A673 (cell line): Measurements from ENCODE around the gene WFS1. TPM values are rescaled to one million over a fixed set of nuclear protein-coding genes. Genes with fewer than 3 reads are reported as not detected.

Experiments used
- BruUV-seq: library from RNA; stranded (reverse); fragments of 400-500 nt; replicated peaks from 2 replicates; lab custom pipeline; 2021; lab: Mats Ljungman, UMichigan
- CTCF ChIA-PET: fragments of 300-600 bp; sonication (Branson Sonifier 250); formaldehyde crosslinking; loops from one replicate; lab custom pipeline; 2022; ENCODE audit warnings: antibody characterized with exemption; lab: Charles Lee
- POLR2A ChIA-PET: fragments of 300-600 bp; sonication (Branson Sonifier 250); formaldehyde crosslinking; loops from one replicate; lab custom pipeline; 2022; ENCODE audit warnings: antibody characterized with exemption; ENCODE audit not compliant: low non-redundant PET; lab: Charles Lee
- DNase-seq: peaks from one replicate; pipeline ENCODE4 v3.0.0-alpha.2; 2015; ENCODE audit warnings: low spot score
- H3K27ac ChIP-seq: fragments of 200-600 bp; sonication (generic); 2 replicates; pipeline ENCODE4 v1.5.1; 2016; ENCODE audit warnings: mixed run types, low read depth, mild to moderate bottlenecking, mixed read lengths, antibody characterized with exemption, low read length; ENCODE audit not compliant: poor library complexity, severe bottlenecking
- H3K27me3 ChIP-seq: fragments of 200-600 bp; sonication (generic); replicated peaks from 2 replicates; pipeline ENCODE4 v1.6.1; 2017; ENCODE audit warnings: mixed run types, low read depth, mild to moderate bottlenecking, mixed read lengths, antibody characterized with exemption, low read length; ENCODE audit not compliant: insufficient read depth, poor library complexity
- H3K36me3 ChIP-seq: fragments of 200-600 bp; sonication (generic); 2 replicates; pipeline ENCODE4 v1.6.1; 2016; ENCODE audit warnings: mixed run types, mild to moderate bottlenecking, mixed read lengths, antibody characterized with exemption, low read length; ENCODE audit not compliant: insufficient read depth, poor library complexity, severe bottlenecking
- H3K4me1 ChIP-seq: fragments of 200-600 bp; sonication (generic); 2 replicates; pipeline ENCODE4 v1.6.1; 2017; ENCODE audit warnings: mixed run types, mild to moderate bottlenecking, mixed read lengths, antibody characterized with exemption, low read length; ENCODE audit not compliant: insufficient read depth, poor library complexity, severe bottlenecking
- H3K4me3 ChIP-seq: fragments of 200-600 bp; sonication (generic); 2 replicates; pipeline ENCODE4 v1.5.1; 2016; ENCODE audit warnings: low read depth, mixed run types, mild to moderate bottlenecking, mixed read lengths, low read length; ENCODE audit not compliant: poor library complexity, severe bottlenecking
- H3K9me3 ChIP-seq: fragments of 200-600 bp; sonication (generic); 2 replicates; pipeline ENCODE4 v1.6.1; 2016; ENCODE audit warnings: mixed run types, low read depth, mild to moderate bottlenecking, mixed read lengths, antibody characterized with exemption, low read length; ENCODE audit not compliant: poor library complexity, severe bottlenecking
- EZH2 ChIP-seq: fragments of 200-600 bp; sonication (generic); IDR thresholded peaks from 2 replicates; pipeline ENCODE4 v1.6.1; 2017; ENCODE audit warnings: borderline replicate concordance, low read depth, mild to moderate bottlenecking, mixed read lengths, antibody characterized with exemption, low read length; ENCODE audit not compliant: poor library complexity, severe bottlenecking
- intact Hi-C: fragments of 100-400 bp; cut with micrococcal nuclease; formaldehyde crosslinking; loops from one replicate; pipeline ENCODE4 v1.10.0; 2022; ENCODE audit not compliant: unreplicated experiment
- total RNA-seq: library from RNA; stranded (reverse); gene quantifications from 2 replicates; pipeline ENCODE4 v1.2.3, GENCODE V29; 2021
- TF ChIP-seq, protein P1 (sequence below): fragments of 300-800, 200-600 bp; sonication (generic); conservative IDR thresholded peaks from 2 replicates; pipeline ENCODE4 v1.5.1; 2017; ENCODE audit warnings: low read depth, mild to moderate bottlenecking, antibody characterized with exemption, low read length, moderate library complexity, mixed read lengths

WFS1 gene
- total RNA-seq, 1 experiment from 2014 or later: 14.0 TPM

DNA sequence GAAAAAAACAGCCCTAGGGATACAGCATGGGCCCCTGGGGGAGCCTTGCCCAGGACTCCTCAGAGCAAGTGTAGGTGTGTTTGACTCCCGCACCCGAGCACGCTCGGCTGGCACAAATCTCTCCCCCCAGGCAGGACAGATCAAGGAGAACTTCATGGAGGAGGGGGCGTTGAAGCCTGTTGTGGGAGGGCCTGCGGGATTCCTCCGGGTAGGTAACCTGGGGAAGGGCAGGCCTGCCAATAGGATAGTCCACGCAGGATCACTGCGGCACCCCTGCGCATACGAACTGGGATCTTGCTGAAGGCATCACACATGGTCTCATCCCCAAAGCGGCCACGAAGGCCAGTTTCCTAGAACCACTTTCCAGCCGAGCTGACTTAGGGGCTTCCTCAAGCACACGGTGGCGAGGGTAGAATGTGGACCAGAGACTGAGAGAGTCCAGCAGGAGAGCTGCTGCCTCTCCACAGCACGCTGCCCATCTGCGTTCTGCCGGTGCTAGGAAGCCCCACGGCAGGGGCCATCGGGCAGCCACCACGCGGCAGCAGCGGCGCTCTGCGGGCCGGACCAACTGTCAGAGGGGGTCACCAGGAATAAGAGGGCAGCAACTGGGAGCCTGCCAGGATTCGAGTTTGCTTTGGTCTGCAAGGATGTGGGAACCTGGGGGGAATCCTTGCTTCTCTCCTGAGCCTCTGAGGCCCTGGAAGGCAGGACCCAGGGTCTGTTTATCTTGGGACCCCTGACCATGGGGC is 56.8 kb downstream of the WFS1 start:
- no peak for TF ChIP-seq EZH2
- TF ChIP-seq, protein P1, sequence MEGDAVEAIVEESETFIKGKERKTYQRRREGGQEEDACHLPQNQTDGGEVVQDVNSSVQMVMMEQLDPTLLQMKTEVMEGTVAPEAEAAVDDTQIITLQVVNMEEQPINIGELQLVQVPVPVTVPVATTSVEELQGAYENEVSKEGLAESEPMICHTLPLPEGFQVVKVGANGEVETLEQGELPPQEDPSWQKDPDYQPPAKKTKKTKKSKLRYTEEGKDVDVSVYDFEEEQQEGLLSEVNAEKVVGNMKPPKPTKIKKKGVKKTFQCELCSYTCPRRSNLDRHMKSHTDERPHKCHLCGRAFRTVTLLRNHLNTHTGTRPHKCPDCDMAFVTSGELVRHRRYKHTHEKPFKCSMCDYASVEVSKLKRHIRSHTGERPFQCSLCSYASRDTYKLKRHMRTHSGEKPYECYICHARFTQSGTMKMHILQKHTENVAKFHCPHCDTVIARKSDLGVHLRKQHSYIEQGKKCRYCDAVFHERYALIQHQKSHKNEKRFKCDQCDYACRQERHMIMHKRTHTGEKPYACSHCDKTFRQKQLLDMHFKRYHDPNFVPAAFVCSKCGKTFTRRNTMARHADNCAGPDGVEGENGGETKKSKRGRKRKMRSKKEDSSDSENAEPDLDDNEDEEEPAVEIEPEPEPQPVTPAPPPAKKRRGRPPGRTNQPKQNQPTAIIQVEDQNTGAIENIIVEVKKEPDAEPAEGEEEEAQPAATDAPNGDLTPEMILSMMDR: no peak
- POLR2A ChIA-PET: no interaction called here

DNA sequence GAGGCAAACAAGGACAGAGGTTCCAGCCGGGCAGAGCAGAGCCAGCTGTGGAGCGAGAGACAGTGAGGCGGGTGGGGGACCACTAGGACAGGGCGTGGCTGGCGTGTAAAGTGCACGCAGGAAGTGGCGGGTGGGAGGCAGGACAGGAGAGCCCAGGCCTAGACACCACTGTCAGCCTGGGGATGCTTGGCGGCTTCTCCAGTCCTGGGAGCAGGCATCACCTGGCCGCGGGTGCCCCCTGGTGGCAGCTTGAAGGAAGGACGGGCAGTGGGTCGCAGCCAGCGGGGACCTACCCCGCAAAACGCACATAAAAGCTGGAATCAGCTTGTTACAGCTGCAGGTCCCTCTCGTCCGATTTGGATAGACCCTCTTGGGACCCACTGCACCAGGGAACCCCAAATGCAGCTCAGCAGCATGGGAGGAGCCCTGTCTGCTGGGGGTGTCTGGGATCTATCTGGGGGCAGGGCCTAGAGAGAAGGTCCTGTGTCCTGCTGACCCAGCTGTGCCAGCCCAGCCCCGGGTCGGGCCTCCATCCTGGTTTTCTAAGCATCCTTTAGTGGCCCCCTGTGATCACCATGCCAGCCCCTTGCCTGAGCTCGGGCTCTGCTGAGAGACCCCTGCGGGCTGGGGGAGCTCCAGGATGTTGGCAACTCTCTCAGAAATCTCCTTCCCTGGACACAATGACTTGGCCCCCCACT is 57.7 kb downstream of the WFS1 start:
- no TSS peak for BruUV-seq
- Histone ChIP-seq H3K4me1 (peaks cover 13% of the 10 kb centered on the region), H3K36me3 (no peaks in the 10 kb centered on the region), H3K27me3 (peaks cover 23% of the 10 kb centered on the region), H3K4me3 (no peak overlapping the region), H3K9me3 (no peaks in the 10 kb centered on the region), H3K27ac (no peak overlapping the region)
- TF ChIP-seq EZH2: no peak
- TF ChIP-seq, protein P1: peak; percentile 88
- POLR2A ChIA-PET: no interaction called here
- intact Hi-C loops: loop anchor here (1.0 to 5.0 kb wide), 3 partner anchors 60 to 329 kb away; partner anchors contain the start of gene WFS1
- DNase-seq: peak; percentile 77
- CTCF ChIA-PET: interaction anchor here (0.6 to 2.1 kb wide), 5 partner anchors 63 to 329 kb away, joined by 3 to 36 read pairs (median 5); no protein-coding TSS in a partner anchor

More for the DNA sequence above, 56.8 kb downstream of the WFS1 start:
- Histone ChIP-seq H3K27me3 (peaks cover 23% of the 10 kb centered on the region), H3K4me1 (peaks cover 13% of the 10 kb centered on the region), H3K27ac (no peak overlapping the region), H3K9me3 (no peaks in the 10 kb centered on the region), H3K4me3 (no peak overlapping the region), H3K36me3 (no peaks in the 10 kb centered on the region)
- CTCF ChIA-PET: interaction anchor here (1.1 to 2.1 kb wide), 3 partner anchors 76 to 328 kb away, joined by 6 to 36 read pairs (median 7); no protein-coding TSS in a partner anchor
- BruUV-seq: no TSS peak
- intact Hi-C loops: loop anchor here (1.0 to 5.0 kb wide), 3 partner anchors 59 to 328 kb away; partner anchors contain the start of gene WFS1
- no peak for DNase-seq

DNA sequence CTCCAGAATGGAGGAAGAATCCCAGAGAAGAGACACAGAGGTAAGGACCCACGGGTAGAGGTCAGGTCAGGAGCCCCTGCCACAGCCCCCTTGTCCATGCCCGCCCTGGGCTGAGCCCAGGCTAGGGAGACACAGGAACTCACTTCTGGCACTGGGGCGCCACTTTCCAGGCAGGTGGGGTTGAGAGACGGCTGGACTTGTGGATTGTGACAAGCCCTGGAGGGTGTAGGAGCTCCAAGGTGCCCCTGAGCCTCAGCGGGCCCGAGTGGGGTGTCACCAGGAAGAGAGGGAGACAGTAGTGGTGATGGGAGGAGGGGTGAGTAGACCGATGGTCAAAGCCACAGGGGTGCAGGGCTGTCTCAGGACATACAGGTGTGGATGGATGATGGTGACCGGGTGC is 58.9 kb downstream of the WFS1 start:
- Histone ChIP-seq H3K36me3 (no peaks in the 10 kb centered on the region), H3K27me3 (peaks cover 23% of the 10 kb centered on the region), H3K4me3 (no peak overlapping the region), H3K9me3 (no peaks in the 10 kb centered on the region), H3K4me1 (peaks cover 13% of the 10 kb centered on the region), H3K27ac (no peak overlapping the region)
- intact Hi-C loops: loop anchor here (5.0 kb wide), 1 partner anchor 61 kb away; the partner anchor contains the start of gene WFS1
- ChIA-PET POLR2A (no interaction called here), CTCF (interaction anchor here (2.1 kb wide), 1 partner anchor 78 kb away, joined by 36 read pairs; no protein-coding TSS in a partner anchor)
- TF ChIP-seq EZH2: no peak
- TF ChIP-seq, protein P1: no peak
- DNase-seq: no peak
- BruUV-seq: no TSS peak
